GM23338 (cell line): ENCODE data around the gene TTC13. TPM values are rescaled to one million over a fixed set of nuclear protein-coding genes. Genes with fewer than 3 reads are reported as not detected.

Source experiments
- ATAC-seq: fragments of 200-7000 bp; cut with Tn5 transposase; 3 replicates; pipeline ENCODE4 v1.9.1; 2020
- DNase-seq: peaks from one replicate; pipeline ENCODE4 v3.0.0-alpha.2; 2015; ENCODE audit warnings: low spot score
- H2AFZ ChIP-seq: fragments of 200-600 bp; sonication (generic); 2 replicates; pipeline ENCODE4 v1.8.0; 2016; ENCODE audit warnings: antibody characterized with exemption, mild to moderate bottlenecking, moderate library complexity
- H3F3A ChIP-seq: fragments of 200-600 bp; sonication (generic); replicated peaks from 2 replicates; pipeline ENCODE4 v1.8.0; 2017; ENCODE audit warnings: antibody characterized with exemption, mixed run types, low read depth
- H3K27ac ChIP-seq: fragments of 200-600 bp; sonication (generic); 2 replicates; pipeline ENCODE4 v1.6.1; 2016; ENCODE audit warnings: low read depth
- H3K27me3 ChIP-seq: fragments of 200-600 bp; sonication (generic); 2 replicates; pipeline ENCODE4 v1.8.0; 2016; ENCODE audit warnings: mild to moderate bottlenecking, mixed run types, moderate library complexity; ENCODE audit not compliant: insufficient read depth
- H3K36me3 ChIP-seq: fragments of 200-600 bp; sonication (generic); 2 replicates; pipeline ENCODE4 v1.8.0; 2016; ENCODE audit warnings: mild to moderate bottlenecking; ENCODE audit not compliant: insufficient read depth
- H3K4me1 ChIP-seq: fragments of 200-600 bp; sonication (generic); 2 replicates; pipeline ENCODE4 v1.8.0; 2016; ENCODE audit warnings: mild to moderate bottlenecking, moderate library complexity; ENCODE audit not compliant: insufficient read depth
- H3K4me2 ChIP-seq: fragments of 200-600 bp; sonication (generic); 2 replicates; pipeline ENCODE4 v1.7.1; 2017; ENCODE audit warnings: mixed run types
- H3K4me3 ChIP-seq: fragments of 200-600 bp; sonication (generic); 2 replicates; pipeline ENCODE4 v1.6.1; 2016; ENCODE audit warnings: mixed run types
- H3K79me2 ChIP-seq: fragments of 200-600 bp; sonication (generic); replicated peaks from 2 replicates; pipeline ENCODE4 v1.8.0; 2017; ENCODE audit warnings: mild to moderate bottlenecking; ENCODE audit not compliant: insufficient read depth
- H3K9me2 ChIP-seq: fragments of 200-600 bp; sonication (generic); 2 replicates; pipeline ENCODE4 v1.8.0; 2017; ENCODE audit not compliant: insufficient read depth
- H4K20me1 ChIP-seq: fragments of 200-600 bp; sonication (generic); replicated peaks from 2 replicates; pipeline ENCODE4 v1.8.0; 2017; ENCODE audit warnings: mild to moderate bottlenecking; ENCODE audit not compliant: insufficient read depth
- H3K27ac Mint-ChIP-seq: 2 replicates; pipeline ENCODE4 v1.8.0; 2020; ENCODE audit warnings: inconsistent platforms, mild to moderate bottlenecking, moderate library complexity, mixed read lengths
- H3K27me3 Mint-ChIP-seq: 3 replicates; pipeline ENCODE4 v1.8.0; 2022; ENCODE audit warnings: low read depth, mild to moderate bottlenecking, moderate library complexity, mixed read lengths, inconsistent platforms; ENCODE audit not compliant: insufficient read depth, poor library complexity
- H3K36me3 Mint-ChIP-seq: 3 replicates; pipeline ENCODE4 v1.8.0; 2021; ENCODE audit warnings: low read depth, mild to moderate bottlenecking, inconsistent platforms, moderate library complexity, mixed read lengths
- H3K4me1 Mint-ChIP-seq: 3 replicates; pipeline ENCODE4 v1.8.0; 2020; ENCODE audit warnings: mild to moderate bottlenecking, inconsistent platforms, mixed read lengths
- H3K4me3 Mint-ChIP-seq: 3 replicates; pipeline ENCODE4 v1.8.0; 2021; ENCODE audit warnings: moderate library complexity, mild to moderate bottlenecking, inconsistent platforms, mixed read lengths
- H3K9me3 Mint-ChIP-seq: 3 replicates; pipeline ENCODE4 v1.8.0; 2020; ENCODE audit warnings: moderate library complexity, mild to moderate bottlenecking, inconsistent platforms, mixed read lengths
- CREB1 ChIP-seq: fragments of 250-450 bp; sonication (Bioruptor Pico); IDR thresholded peaks from 2 replicates; pipeline ENCODE4 v1.5.0; 2020; ENCODE audit warnings: low read depth, mild to moderate bottlenecking, moderate library complexity
- CTCF ChIP-seq, 2 experiments: fragments of 200-600 bp in 1 of 2; sonication (generic) in 1 of 2; conservative IDR thresholded peaks; 2 replicates each; pipeline versions ENCODE4 v1.5.1 to v1.6.1; 2016 to 2017; ENCODE audit warnings: antibody characterized with exemption in 2 of 2, low read depth in 2 of 2, mild to moderate bottlenecking in 2 of 2, moderate library complexity in 1 of 2
- ZNF331 ChIP-seq: fragments of 250-450 bp; sonication (Bioruptor Pico); IDR thresholded peaks from 2 replicates; pipeline ENCODE4 v1.5.0; 2020; ENCODE audit warnings: low read depth, mild to moderate bottlenecking, moderate library complexity
- polyA plus RNA-seq: library from polyadenylated mRNA; unstranded; fragments of >200 nt; fragmentation: Nextera tagmentation; extraction: Ambion mirVana; gene quantifications from 2 replicates; pipeline ENCODE4 v1.2.1, GENCODE V29; 2016
- total RNA-seq: library from RNA; depleted of rRNA; stranded (reverse); fragments of >200 nt; shearing (Covaris generic); gene quantifications from 2 replicates; pipeline ENCODE4 v1.2.3, GENCODE V29; 2014
- TF ChIP-seq, protein P1 (sequence below): fragments of 250-450 bp; sonication (Bioruptor Pico); IDR thresholded peaks from 2 replicates; pipeline ENCODE4 v1.5.0; 2020; ENCODE audit warnings: mild to moderate bottlenecking, moderate library complexity

TTC13 gene
- total and polyA plus RNA-seq, 2 experiments from 2014 or later: 3.8 to 9.4 TPM

- no peak for TF ChIP-seq ZNF331
- TF ChIP-seq, protein P1, sequence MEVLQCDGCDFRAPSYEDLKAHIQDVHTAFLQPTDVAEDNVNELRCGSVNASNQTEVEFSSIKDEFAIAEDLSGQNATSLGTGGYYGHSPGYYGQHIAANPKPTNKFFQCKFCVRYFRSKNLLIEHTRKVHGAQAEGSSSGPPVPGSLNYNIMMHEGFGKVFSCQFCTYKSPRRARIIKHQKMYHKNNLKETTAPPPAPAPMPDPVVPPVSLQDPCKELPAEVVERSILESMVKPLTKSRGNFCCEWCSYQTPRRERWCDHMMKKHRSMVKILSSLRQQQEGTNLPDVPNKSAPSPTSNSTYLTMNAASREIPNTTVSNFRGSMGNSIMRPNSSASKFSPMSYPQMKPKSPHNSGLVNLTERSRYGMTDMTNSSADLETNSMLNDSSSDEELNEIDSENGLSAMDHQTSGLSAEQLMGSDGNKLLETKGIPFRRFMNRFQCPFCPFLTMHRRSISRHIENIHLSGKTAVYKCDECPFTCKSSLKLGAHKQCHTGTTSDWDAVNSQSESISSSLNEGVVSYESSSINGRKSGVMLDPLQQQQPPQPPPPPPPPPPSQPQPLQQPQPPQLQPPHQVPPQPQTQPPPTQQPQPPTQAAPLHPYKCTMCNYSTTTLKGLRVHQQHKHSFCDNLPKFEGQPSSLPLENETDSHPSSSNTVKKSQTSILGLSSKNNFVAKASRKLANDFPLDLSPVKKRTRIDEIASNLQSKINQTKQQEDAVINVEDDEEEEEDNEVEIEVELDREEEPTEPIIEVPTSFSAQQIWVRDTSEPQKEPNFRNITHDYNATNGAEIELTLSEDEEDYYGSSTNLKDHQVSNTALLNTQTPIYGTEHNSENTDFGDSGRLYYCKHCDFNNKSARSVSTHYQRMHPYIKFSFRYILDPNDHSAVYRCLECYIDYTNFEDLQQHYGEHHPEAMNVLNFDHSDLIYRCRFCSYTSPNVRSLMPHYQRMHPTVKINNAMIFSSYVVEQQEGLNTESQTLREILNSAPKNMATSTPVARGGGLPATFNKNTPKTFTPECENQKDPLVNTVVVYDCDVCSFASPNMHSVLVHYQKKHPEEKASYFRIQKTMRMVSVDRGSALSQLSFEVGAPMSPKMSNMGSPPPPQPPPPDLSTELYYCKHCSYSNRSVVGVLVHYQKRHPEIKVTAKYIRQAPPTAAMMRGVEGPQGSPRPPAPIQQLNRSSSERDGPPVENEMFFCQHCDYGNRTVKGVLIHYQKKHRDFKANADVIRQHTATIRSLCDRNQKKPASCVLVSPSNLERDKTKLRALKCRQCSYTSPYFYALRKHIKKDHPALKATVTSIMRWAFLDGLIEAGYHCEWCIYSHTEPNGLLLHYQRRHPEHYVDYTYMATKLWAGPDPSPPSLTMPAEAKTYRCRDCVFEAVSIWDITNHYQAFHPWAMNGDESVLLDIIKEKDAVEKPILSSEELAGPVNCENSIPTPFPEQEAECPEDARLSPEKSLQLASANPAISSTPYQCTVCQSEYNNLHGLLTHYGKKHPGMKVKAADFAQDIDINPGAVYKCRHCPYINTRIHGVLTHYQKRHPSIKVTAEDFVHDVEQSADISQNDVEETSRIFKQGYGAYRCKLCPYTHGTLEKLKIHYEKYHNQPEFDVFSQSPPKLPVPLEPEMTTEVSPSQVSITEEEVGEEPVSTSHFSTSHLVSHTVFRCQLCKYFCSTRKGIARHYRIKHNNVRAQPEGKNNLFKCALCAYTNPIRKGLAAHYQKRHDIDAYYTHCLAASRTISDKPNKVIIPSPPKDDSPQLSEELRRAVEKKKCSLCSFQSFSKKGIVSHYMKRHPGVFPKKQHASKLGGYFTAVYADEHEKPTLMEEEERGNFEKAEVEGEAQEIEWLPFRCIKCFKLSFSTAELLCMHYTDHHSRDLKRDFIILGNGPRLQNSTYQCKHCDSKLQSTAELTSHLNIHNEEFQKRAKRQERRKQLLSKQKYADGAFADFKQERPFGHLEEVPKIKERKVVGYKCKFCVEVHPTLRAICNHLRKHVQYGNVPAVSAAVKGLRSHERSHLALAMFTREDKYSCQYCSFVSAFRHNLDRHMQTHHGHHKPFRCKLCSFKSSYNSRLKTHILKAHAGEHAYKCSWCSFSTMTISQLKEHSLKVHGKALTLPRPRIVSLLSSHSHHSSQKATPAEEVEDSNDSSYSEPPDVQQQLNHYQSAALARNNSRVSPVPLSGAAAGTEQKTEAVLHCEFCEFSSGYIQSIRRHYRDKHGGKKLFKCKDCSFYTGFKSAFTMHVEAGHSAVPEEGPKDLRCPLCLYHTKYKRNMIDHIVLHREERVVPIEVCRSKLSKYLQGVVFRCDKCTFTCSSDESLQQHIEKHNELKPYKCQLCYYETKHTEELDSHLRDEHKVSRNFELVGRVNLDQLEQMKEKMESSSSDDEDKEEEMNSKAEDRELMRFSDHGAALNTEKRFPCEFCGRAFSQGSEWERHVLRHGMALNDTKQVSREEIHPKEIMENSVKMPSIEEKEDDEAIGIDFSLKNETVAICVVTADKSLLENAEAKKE: no peak
Observed at GRCh38 chr1:230971771-230972170, 6.9 kb downstream of the TTC13 start (continued).

- H3K79me2 ChIP-seq: no peaks in the 10 kb centered on the region; the same call in 1 of the 2 replicates
- H3K27ac Mint-ChIP-seq: no peak overlapping the region
- H3F3A ChIP-seq: no peaks in the 10 kb centered on the region
- H3K36me3 Mint-ChIP-seq: no peaks in the 10 kb centered on the region
- H3K27me3 ChIP-seq: no peaks in the 10 kb centered on the region
- H3K9me2 ChIP-seq: no peaks in the 10 kb centered on the region
- no peaks in the 10 kb centered on the region for H3K36me3 ChIP-seq
- no peak for ATAC-seq
- no peaks in the 10 kb centered on the region for H3K27me3 Mint-ChIP-seq
- DNase-seq: no peak
- H3K4me3 ChIP-seq: no peak overlapping the region
- H3K4me1 ChIP-seq: no peaks in the 10 kb centered on the region
- H2AFZ ChIP-seq: no peak overlapping the region
- no peaks in the 10 kb centered on the region for H3K9me3 Mint-ChIP-seq
- TF ChIP-seq CREB1 (no peak), ZNF331 (no peak), CTCF (conservative IDR thresholded peaks at IDR 0.05; ENCODE audit: low read depth in 2 of 2) (no peak)
- H3K27ac ChIP-seq: no peak overlapping the region
- no peak overlapping the region for H3K4me2 ChIP-seq
- H3K4me1 Mint-ChIP-seq: no peaks in the 10 kb centered on the region
- no peak overlapping the region for H3K4me3 Mint-ChIP-seq
- peaks cover 28% of the 10 kb centered on the region for H4K20me1 ChIP-seq
Observed at GRCh38 chr1:230970432-230970831, 8.2 kb downstream of the TTC13 start.
